Measurements from ENCODE around the gene SLC6A6.
A peak's percentile ranks its signal among the peaks of the same experiment; 100 is the strongest.

Gene SLC6A6

DNA sequence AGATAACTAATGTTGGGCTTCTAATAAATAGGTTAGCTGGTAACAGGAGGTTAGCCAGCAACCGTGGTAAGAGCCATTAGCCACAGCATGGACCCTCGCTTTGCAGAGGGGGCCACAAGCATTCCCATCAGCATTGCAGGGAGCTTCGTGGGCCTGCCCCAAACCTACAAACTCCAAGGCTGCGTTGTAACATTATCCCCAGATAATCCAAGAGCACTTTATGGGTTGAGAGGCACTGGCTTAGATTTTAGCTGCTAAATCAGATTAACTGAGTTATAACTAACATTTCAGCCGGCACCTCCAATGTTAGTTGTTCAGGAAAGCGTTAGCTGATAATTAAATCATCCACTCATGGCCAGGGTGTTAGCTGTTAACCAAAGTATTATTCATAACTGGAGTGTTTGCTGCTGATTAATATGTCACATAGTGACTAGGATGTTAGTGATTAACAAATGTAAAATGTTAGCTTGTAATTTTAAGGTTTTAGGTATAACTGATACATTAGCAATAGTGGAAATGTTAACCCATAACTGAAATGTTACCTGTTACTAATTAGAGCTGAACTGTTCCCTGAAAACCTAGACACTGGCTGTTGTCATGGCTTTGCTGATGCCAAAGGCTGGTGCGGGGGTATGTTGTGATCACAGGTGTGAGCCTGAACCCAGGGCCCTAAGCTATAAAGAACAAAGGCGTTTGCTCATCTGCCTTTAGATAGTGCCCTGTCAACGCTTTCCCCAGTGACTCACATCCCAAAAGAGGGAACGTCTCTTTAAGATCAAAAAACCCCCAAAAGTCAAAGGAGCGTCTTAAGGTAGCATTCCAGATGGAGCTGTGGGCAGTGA lies 56.2 kb downstream of the SLC6A6 start:
- H3K4me3 ChIP-seq (ENCODE audit: low read depth, low read length): no peak overlapping the region
- TF ChIP-seq, protein P1, sequence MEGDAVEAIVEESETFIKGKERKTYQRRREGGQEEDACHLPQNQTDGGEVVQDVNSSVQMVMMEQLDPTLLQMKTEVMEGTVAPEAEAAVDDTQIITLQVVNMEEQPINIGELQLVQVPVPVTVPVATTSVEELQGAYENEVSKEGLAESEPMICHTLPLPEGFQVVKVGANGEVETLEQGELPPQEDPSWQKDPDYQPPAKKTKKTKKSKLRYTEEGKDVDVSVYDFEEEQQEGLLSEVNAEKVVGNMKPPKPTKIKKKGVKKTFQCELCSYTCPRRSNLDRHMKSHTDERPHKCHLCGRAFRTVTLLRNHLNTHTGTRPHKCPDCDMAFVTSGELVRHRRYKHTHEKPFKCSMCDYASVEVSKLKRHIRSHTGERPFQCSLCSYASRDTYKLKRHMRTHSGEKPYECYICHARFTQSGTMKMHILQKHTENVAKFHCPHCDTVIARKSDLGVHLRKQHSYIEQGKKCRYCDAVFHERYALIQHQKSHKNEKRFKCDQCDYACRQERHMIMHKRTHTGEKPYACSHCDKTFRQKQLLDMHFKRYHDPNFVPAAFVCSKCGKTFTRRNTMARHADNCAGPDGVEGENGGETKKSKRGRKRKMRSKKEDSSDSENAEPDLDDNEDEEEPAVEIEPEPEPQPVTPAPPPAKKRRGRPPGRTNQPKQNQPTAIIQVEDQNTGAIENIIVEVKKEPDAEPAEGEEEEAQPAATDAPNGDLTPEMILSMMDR (IDR thresholded peaks at IDR 0.05; ENCODE audit: borderline replicate concordance, insufficient read depth, low read depth, low read length): no peak

DNA sequence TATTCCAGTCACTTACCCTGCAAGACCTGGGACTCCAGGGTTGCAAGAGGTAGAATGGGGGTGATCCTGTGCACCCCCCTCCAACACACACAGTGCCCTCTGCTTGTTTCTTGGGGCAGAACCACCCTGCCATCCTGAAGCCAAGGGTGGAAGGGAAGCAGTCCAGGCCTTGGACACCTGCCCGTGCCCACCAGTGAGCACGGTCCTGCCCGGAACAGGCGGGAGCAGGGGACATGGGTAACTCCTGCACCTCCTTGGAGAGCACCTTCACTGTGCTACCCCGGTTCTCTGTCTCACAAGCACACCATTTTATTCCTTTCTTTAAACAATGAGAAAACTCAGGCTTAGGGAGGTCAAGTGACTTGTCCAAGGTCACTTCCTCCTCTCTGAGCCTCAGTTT lies 57.0 kb downstream of the SLC6A6 start:
- H3K4me3 ChIP-seq (ENCODE audit: low read depth, low read length): no peak overlapping the region
- TF ChIP-seq, protein P1 (IDR thresholded peaks at IDR 0.05; ENCODE audit: borderline replicate concordance, insufficient read depth, low read depth, low read length): no peak

DNA sequence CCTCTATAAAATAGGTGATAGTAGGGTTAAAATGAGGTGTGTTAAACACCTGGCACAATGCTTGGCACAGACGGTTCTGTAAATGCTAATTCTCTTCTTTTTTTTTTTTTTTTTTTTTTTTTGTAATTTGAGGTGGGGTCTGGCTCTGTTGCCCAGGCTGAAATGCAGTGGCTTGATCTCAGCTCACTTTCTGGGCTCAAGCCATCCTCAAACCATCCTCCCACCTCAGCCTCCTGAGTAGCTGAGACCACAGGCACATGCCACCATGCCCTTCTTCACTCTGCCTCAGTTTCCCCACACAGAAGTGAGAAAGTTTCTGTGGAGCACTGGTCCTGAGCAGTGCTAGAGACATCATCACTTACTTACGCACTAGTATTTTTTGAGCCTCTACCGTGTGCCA lies 57.4 kb downstream of the SLC6A6 start:
- H3K4me3 ChIP-seq (ENCODE audit: low read depth, low read length): no peak overlapping the region
- TF ChIP-seq, protein P1 (IDR thresholded peaks at IDR 0.05; ENCODE audit: borderline replicate concordance, insufficient read depth, low read depth, low read length): no peak

DNA sequence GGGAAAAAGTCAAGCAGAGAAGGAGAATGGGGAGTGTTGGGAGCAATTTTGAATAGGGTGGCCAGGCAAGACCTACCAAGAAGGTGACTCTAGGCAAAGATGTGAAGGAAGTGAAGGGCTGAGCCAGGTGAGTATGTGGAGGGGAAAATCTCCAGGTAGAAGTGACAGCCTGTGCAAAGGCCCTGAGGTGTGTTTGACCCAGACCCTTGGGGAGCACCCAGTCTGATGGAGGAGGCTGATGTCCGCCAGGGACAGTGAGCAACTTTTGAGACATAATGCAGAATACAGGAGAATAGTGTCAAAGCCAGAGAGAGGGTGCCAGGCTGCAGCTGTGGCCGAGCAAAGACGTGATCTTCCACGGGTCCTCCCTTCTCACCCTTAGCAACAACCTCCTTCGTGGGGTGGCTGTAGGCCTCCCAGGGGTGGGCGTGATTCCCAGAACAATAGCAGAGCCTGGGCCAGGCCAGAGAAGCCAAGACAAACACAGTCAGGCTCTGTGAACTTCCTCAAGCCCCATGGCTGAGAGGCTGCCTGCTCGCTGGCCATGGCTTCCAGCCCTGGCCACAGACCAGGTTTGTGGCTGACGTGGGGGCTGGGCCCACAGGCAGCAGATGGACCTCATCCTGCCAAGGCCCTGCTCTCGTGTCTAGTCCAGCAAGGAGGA lies 58.1 kb downstream of the SLC6A6 start:
- TF ChIP-seq, protein P1 (IDR thresholded peaks at IDR 0.05; ENCODE audit: borderline replicate concordance, insufficient read depth, low read depth, low read length): no peak
- H3K4me3 ChIP-seq (ENCODE audit: low read depth, low read length): no peak overlapping the region

DNA sequence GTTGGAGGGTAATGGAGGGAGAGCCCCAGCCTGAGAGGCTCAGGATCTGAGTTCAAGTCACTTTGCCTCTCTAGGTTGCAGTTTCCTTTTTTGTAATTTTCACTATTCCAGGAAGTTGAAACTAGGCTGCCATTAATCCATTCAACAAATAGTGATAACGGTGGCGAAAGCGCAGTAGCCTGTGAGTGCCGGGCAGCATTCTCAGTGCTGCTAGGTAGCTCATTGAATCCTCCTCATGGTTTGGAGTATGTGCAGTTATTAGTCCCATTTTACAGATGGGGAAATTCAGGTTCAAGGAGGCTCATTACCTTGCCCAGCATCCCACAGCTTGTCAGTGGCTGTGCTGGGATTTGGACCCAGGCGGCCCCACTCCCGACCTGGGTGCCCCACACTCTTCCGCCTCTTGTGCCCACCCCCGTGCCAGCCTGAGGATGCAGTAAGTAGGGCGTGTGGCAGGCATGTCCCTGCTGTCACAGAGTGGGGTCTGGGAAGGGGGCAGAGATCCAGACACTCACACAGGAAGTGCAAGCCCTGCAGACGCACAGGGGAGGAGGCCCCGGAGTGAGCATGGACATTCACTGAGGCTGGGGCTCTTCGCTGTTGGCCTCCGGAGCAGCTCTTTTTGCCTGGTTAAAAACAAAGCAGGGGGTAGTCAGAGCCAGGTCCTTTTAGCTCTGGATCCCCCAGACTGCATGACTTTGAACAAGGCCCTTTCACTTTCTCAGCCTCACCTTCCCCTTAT lies 58.8 kb downstream of the SLC6A6 start:
- TF ChIP-seq, protein P1 (IDR thresholded peaks at IDR 0.05; ENCODE audit: borderline replicate concordance, insufficient read depth, low read depth, low read length): no peak
- H3K4me3 ChIP-seq (ENCODE audit: low read depth, low read length): no peak overlapping the region

DNA sequence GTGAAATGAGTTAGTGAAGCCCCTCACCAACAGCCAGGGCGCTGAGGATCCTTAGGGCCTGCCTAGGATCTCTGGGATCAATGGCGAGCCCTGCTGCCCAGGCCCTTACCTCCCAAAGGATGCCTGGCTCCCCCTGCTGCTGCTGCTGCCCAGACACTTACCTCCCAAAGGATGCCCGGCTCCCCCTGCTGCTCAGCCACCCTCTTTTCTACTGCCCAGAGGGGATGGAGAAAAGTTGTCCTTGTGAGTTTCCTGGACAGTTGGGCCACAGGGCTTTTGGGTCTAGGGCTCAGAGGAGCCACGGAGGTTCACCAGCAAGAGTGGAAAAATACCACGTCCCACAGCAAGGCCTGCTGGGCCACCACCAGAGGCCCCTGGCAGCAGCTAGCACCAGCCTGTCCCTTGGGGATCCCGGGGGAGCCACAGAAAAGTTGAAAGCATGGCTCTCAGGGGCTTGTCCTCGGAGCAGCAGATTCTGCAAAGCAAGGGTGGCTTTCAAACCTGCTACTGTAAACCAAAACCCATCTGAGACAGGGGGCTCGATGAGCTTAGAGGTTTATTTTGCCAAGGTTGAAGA lies 59.4 kb downstream of the SLC6A6 start:
- TF ChIP-seq, protein P1 (IDR thresholded peaks at IDR 0.05; ENCODE audit: borderline replicate concordance, insufficient read depth, low read depth, low read length): peak; percentile 65
- no peak overlapping the region for H3K4me3 ChIP-seq (ENCODE audit: low read depth, low read length)
